Fibroblast of pulmonary artery (primary cell): Measurements from ENCODE around the gene NTRK2.

Experiments used
- DNase-seq: peaks from one replicate; pipeline ENCODE4 v3.0.0-alpha.2; 2010; ENCODE audit warnings: low read depth
- H3K4me3 ChIP-seq: replicated peaks from 2 replicates; pipeline ENCODE4 v1.5.1; 2011; ENCODE audit warnings: low read depth, mild to moderate bottlenecking, control low read depth, low read length, moderate library complexity
- CTCF ChIP-seq: IDR thresholded peaks from 2 replicates; pipeline ENCODE4 v1.5.1; 2011; ENCODE audit warnings: mild to moderate bottlenecking, control low read depth, low read length, inconsistent platforms; ENCODE audit errors: missing control alignments

Gene NTRK2

GRCh38 chr9:84773022-84773421, 103.5 kb downstream of the NTRK2 start:
- peak; percentile 9 for DNase-seq
- H3K4me3 ChIP-seq: no peak overlapping the region
- no peak for TF ChIP-seq CTCF

- no peak for DNase-seq
- no peak overlapping the region for H3K4me3 ChIP-seq
- no peak for TF ChIP-seq CTCF
Observed at GRCh38 chr9:84775056-84775643, 105.6 kb downstream of the NTRK2 start.

- no peak overlapping the region for H3K4me3 ChIP-seq
- no peak for DNase-seq
- no peak for TF ChIP-seq CTCF
Observed at GRCh38 chr9:84778570-84778969, 109.0 kb downstream of the NTRK2 start.

- no peak overlapping the region for H3K4me3 ChIP-seq
- TF ChIP-seq CTCF: no peak
- DNase-seq: no peak
Observed at GRCh38 chr9:84779883-84780282, 110.4 kb downstream of the NTRK2 start.

- no peak overlapping the region for H3K4me3 ChIP-seq
- DNase-seq: no peak
- no peak for TF ChIP-seq CTCF
Observed at GRCh38 chr9:84780385-84780784, 110.9 kb downstream of the NTRK2 start.

- peak; percentile 36 for TF ChIP-seq CTCF
- no peak overlapping the region for H3K4me3 ChIP-seq
- DNase-seq: peak; percentile 11
Observed at GRCh38 chr9:84781458-84781857, 111.9 kb downstream of the NTRK2 start.
